ENCODE measurements around the gene SEL1L2.

The SEL1L2 gene

DNA sequence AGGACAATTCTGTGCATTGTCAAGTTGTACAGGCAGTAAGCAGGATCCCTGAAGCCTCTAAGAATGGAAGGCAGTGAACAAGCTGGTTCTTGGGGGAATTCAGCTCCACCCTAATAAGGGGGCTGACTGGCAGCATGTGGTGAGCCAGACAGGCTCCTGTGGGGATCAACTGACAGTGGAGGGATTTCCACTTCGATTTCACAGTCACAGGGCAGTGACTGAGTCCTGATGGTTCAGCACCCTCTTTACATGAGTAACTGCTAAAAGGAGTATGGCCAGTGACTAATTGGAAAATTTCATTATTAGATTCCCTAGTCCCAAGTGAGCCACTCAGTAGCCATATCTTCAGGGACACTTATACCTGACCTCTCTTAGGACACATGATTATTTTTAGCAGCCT, 127.2 kb downstream of the SEL1L2 start:
- H3K4me3 ChIP-seq (ENCODE audit: low read length, poor library complexity, severe bottlenecking): no peak overlapping the region
- H3F3A ChIP-seq (ENCODE audit: low read depth): no peaks in the 10 kb centered on the region
- no peaks in the 10 kb centered on the region for H4K20me1 ChIP-seq (ENCODE audit: insufficient read depth, low read length, poor library complexity, severe bottlenecking)
- H3K9ac ChIP-seq (ENCODE audit: low read depth, low read length, poor library complexity, severe bottlenecking): no peak overlapping the region
- no peaks in the 10 kb centered on the region for H3K79me2 ChIP-seq (ENCODE audit: insufficient read depth, low read length)
- no peaks in the 10 kb centered on the region for H3K36me3 ChIP-seq (ENCODE audit: insufficient read depth, low read length)
- no peaks in the 10 kb centered on the region for H3K4me1 ChIP-seq (ENCODE audit: insufficient read depth, low read length, poor library complexity, severe bottlenecking)
- TF ChIP-seq EZH2phosphoT487 (IDR thresholded peaks at IDR 0.05; ENCODE audit: borderline replicate concordance): no peak
- TF ChIP-seq, protein P1, sequence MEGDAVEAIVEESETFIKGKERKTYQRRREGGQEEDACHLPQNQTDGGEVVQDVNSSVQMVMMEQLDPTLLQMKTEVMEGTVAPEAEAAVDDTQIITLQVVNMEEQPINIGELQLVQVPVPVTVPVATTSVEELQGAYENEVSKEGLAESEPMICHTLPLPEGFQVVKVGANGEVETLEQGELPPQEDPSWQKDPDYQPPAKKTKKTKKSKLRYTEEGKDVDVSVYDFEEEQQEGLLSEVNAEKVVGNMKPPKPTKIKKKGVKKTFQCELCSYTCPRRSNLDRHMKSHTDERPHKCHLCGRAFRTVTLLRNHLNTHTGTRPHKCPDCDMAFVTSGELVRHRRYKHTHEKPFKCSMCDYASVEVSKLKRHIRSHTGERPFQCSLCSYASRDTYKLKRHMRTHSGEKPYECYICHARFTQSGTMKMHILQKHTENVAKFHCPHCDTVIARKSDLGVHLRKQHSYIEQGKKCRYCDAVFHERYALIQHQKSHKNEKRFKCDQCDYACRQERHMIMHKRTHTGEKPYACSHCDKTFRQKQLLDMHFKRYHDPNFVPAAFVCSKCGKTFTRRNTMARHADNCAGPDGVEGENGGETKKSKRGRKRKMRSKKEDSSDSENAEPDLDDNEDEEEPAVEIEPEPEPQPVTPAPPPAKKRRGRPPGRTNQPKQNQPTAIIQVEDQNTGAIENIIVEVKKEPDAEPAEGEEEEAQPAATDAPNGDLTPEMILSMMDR (conservative IDR thresholded peaks at IDR 0.05; ENCODE audit: low read length): no peak
- H3K9me2 ChIP-seq (replicated peaks; ENCODE audit: low read depth, low read length): no peaks in the 10 kb centered on the region
- no peaks in the 10 kb centered on the region; the same call in 1 of the 2 replicates for H3K9me3 ChIP-seq (ENCODE audit: insufficient read depth, low read depth, low read length)
- H2AFZ ChIP-seq (ENCODE audit: low read length): no peak overlapping the region
- no peaks in the 10 kb centered on the region for H3K27me3 ChIP-seq (ENCODE audit: insufficient read depth, low read length, poor library complexity, severe bottlenecking)
- H3K4me2 ChIP-seq (ENCODE audit: low read depth, low read length, poor library complexity, severe bottlenecking): no peak overlapping the region

DNA sequence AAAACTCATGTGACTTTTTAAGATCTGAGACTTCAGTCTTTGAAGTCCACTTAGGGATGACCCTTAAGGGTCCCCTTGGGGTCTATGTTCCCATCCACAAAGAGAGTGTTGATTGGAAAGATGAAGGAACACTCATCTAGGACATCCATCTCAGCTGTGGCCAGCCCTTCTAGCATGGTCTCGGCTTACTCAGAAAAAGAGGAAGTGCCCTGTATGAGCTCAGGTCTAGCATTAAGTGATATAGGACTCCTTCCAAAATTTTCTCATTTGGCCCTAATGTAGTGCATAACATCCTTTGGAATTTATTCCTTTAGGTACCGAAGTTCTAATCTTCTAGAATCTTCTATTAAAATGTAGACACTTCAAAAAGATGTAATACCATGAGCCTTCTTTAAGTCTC, 128.2 kb downstream of the SEL1L2 start:
- H3F3A ChIP-seq (ENCODE audit: low read depth): no peaks in the 10 kb centered on the region
- H3K9me3 ChIP-seq (ENCODE audit: insufficient read depth, low read depth, low read length): no peaks in the 10 kb centered on the region
- H3K27me3 ChIP-seq (ENCODE audit: insufficient read depth, low read length, poor library complexity, severe bottlenecking): no peaks in the 10 kb centered on the region
- TF ChIP-seq, protein P1 (conservative IDR thresholded peaks at IDR 0.05; ENCODE audit: low read length): no peak
- TF ChIP-seq EZH2phosphoT487 (IDR thresholded peaks at IDR 0.05; ENCODE audit: borderline replicate concordance): no peak
- no peak overlapping the region for H3K4me3 ChIP-seq (ENCODE audit: low read length, poor library complexity, severe bottlenecking)
- H3K9me2 ChIP-seq (replicated peaks; ENCODE audit: low read depth, low read length): no peaks in the 10 kb centered on the region
- no peak overlapping the region for H2AFZ ChIP-seq (ENCODE audit: low read length)
- no peaks in the 10 kb centered on the region for H4K20me1 ChIP-seq (ENCODE audit: insufficient read depth, low read length, poor library complexity, severe bottlenecking)
- H3K4me2 ChIP-seq (ENCODE audit: low read depth, low read length, poor library complexity, severe bottlenecking): no peak overlapping the region
- H3K4me1 ChIP-seq (ENCODE audit: insufficient read depth, low read length, poor library complexity, severe bottlenecking): no peaks in the 10 kb centered on the region
- H3K36me3 ChIP-seq (ENCODE audit: insufficient read depth, low read length): no peaks in the 10 kb centered on the region
- H3K79me2 ChIP-seq (ENCODE audit: insufficient read depth, low read length): no peaks in the 10 kb centered on the region
- H3K9ac ChIP-seq (ENCODE audit: low read depth, low read length, poor library complexity, severe bottlenecking): no peak overlapping the region

DNA sequence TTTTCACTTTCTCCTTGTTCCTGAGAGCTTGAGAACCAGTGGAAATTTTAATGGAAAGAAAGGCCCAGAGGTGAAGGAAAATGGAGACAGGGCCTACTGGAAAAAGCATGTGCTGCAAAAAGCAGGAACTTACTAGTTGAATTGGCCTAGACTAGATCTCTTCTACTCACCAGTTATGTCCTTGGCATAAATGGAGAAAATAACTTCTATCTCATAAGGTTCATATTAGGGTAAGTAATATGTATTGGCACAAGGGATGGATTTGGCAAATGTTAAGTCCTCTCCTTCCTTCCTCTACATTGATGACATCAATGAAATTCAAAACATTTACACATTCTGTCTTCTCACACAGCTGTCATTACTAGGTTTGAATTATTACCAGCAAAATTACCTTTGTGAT, 131.5 kb downstream of the SEL1L2 start:
- Histone ChIP-seq H3K27me3 (ENCODE audit: insufficient read depth, low read length, poor library complexity, severe bottlenecking) (no peaks in the 10 kb centered on the region), H3K9me3 (ENCODE audit: insufficient read depth, low read depth, low read length) (no peaks in the 10 kb centered on the region), H3K4me1 (ENCODE audit: insufficient read depth, low read length, poor library complexity, severe bottlenecking) (no peaks in the 10 kb centered on the region), H3F3A (ENCODE audit: low read depth) (no peaks in the 10 kb centered on the region), H4K20me1 (ENCODE audit: insufficient read depth, low read length, poor library complexity, severe bottlenecking) (no peaks in the 10 kb centered on the region), H3K4me2 (ENCODE audit: low read depth, low read length, poor library complexity, severe bottlenecking) (no peak overlapping the region), H3K79me2 (ENCODE audit: insufficient read depth, low read length) (no peaks in the 10 kb centered on the region), H3K4me3 (ENCODE audit: low read length, poor library complexity, severe bottlenecking) (no peak overlapping the region), H3K9ac (ENCODE audit: low read depth, low read length, poor library complexity, severe bottlenecking) (no peak overlapping the region), H3K9me2 (replicated peaks; ENCODE audit: low read depth, low read length) (no peaks in the 10 kb centered on the region), H3K36me3 (ENCODE audit: insufficient read depth, low read length) (no peaks in the 10 kb centered on the region), H2AFZ (ENCODE audit: low read length) (no peak overlapping the region)
- TF ChIP-seq EZH2phosphoT487 (IDR thresholded peaks at IDR 0.05; ENCODE audit: borderline replicate concordance): no peak
- TF ChIP-seq, protein P1 (conservative IDR thresholded peaks at IDR 0.05; ENCODE audit: low read length): no peak
